Medulla oblongata (tissue), 1 donor: ENCODE data around the gene SFMBT1.
A peak's percentile ranks its signal among the peaks of the same experiment; 100 is the strongest.

ENCODE experiments used
- DNase-seq: peaks from one replicate; pipeline ENCODE4 v3.0.0-alpha.2; 2015; ENCODE audit errors: extremely low spot score

Gene SFMBT1, protein sequence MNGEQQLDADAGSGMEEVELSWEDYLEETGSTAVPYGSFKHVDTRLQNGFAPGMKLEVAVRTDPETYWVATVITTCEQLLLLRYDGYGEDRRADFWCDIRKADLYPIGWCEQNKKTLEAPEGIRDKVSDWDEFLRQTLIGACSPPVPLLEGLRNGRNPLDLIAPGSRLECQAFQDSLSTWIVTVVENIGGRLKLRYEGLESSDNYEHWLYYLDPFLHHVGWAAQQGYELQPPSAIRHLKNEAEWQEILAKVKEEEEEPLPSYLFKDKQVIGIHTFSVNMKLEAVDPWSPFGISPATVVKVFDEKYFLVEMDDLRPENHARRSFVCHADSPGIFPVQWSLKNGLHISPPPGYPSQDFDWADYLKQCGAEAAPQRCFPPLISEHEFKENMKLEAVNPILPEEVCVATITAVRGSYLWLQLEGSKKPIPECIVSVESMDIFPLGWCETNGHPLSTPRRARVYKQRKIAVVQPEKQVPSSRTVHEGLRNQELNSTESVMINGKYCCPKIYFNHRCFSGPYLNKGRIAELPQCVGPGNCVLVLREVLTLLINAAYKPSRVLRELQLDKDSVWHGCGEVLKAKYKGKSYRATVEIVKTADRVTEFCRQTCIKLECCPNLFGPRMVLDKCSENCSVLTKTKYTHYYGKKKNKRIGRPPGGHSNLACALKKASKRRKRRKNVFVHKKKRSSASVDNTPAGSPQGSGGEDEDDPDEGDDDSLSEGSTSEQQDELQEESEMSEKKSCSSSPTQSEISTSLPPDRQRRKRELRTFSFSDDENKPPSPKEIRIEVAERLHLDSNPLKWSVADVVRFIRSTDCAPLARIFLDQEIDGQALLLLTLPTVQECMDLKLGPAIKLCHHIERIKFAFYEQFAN

GRCh38 chr3:53045518-53046170 lies at the start of gene SFMBT1:
SFMBT1 (minus strand) TSS chr3:53046073; CDS start chr3:52969128, 76,945 bp downstream.
- DNase-seq, result peak; percentile 68

GRCh38 chr3:53092942-53093341 lies 47.1 kb upstream of the SFMBT1 start:
- no peak for DNase-seq

DNA sequence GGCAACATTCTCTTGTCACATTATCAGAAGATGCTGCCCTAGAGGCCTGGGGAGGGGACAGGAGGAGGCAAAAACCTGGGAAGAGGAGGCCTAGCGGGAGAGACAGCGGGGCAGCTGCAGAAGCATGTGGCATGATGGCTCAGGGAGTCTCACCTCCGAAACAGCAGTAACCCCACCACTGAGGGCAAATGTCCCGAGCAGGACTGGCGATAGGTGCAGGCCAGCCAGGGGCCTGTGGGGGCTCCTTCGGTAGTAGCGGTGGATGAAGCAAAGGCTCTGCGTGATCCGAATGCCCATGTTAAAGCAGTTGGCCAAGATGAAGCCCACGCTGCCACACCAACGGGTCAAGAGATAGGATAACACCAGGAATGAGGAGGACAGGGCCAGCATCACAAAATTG lies 46.3 kb upstream of the SFMBT1 start:
- DNase-seq, result no peak

DNA sequence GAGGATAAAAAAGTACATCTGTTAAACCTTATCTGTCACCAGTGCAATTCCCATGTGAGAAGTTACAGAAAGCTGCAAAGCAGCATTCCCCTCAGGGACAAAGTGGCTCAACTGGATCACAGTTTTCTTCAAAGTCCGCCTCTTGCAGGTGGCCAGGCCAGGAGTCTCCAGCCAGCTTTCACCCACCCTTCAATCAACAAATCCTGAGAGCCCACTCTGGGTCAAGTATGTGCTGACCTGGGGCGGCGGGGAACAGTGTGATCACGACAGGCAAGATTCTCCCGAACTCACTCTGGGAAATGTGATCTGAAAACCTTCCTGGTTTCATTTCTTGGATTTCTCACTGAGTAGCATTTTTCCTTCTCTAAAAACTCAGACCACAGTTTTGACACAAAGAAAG lies 45.1 kb upstream of the SFMBT1 start:
- no peak for DNase-seq

GRCh38 chr3:53089511-53089910 lies 43.6 kb upstream of the SFMBT1 start:
- DNase-seq, result peak; percentile 67

- DNase-seq, result no peak
Measured at GRCh38 chr3:53085476-53085875, 39.6 kb upstream of the SFMBT1 start.

- DNase-seq, result peak; percentile 63
Measured at GRCh38 chr3:53084310-53085001, 38.6 kb upstream of the SFMBT1 start.

GRCh38 chr3:53083949-53084309 lies 38.1 kb upstream of the SFMBT1 start:
- no peak for DNase-seq

DNA sequence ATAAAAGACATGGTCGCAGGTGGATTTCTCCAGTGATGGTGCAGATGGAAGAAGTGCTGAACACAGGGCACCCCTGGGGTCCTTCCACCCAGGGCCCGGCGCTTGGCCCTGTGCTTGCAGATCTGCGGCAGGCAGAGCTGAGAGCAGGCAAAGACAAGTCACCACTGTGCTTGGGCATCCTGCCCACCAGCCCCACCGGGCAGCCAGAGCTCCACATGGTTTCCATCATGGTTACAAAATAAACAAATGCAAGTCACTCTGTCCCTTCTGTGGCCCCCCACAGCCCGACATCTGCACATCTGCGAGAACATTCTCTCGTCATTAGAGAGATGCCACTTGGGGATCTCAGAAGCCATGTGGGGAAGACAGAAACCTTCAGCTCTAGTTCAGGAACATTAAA lies 37.6 kb upstream of the SFMBT1 start:
- peak; percentile 46 for DNase-seq

GRCh38 chr3:53082736-53083135 lies 36.9 kb upstream of the SFMBT1 start:
- DNase-seq, result no peak

DNA sequence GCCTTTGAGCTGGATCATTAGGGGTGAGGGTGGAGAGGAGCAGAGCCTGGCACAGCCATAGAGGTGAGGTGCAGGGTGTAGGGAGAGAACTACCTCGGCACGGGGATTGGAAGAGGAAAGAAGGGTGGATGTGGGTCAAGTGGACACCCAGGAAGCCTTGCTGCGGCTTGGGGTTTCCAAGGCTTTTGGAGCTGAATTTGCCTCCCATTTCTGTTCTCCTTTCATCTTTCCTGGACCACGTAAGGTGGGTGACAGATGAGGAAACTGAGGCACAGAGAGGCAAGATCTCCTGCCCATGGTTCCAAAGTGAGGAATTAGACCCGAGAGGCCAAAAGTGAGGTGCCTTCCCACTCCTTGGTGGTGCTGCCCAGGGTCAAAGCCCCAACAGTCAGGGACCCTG lies 35.4 kb upstream of the SFMBT1 start:
- no peak for DNase-seq

DNA sequence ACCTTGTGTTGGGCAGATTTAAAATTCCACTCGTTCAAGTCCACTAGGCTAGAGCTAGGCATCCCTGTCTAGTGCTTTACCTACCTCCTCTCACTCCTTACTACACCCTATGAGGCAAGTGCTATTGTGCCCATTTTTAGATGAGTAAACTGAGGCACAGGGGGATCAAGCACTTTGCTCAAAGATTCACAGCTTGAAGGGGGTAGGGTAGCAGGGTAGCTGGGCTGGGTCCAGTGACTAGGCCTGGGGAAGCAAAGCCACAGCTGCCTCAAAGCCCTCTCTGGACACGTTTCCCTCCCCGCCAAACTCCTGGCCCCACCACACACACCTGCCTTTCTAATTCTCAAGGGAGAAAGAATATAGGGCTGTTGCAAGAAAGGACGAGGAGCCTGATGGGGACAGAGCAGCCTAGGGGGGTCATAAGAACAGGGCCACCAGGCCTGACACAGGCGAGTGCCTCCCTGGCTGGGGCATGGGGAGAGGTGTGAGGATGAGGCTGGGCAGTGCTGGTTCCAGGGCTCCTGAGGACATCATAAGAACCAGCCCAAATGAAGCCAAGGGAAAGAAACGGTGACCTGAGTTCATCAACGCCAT lies 34.8 kb upstream of the SFMBT1 start:
- no peak for DNase-seq

DNA sequence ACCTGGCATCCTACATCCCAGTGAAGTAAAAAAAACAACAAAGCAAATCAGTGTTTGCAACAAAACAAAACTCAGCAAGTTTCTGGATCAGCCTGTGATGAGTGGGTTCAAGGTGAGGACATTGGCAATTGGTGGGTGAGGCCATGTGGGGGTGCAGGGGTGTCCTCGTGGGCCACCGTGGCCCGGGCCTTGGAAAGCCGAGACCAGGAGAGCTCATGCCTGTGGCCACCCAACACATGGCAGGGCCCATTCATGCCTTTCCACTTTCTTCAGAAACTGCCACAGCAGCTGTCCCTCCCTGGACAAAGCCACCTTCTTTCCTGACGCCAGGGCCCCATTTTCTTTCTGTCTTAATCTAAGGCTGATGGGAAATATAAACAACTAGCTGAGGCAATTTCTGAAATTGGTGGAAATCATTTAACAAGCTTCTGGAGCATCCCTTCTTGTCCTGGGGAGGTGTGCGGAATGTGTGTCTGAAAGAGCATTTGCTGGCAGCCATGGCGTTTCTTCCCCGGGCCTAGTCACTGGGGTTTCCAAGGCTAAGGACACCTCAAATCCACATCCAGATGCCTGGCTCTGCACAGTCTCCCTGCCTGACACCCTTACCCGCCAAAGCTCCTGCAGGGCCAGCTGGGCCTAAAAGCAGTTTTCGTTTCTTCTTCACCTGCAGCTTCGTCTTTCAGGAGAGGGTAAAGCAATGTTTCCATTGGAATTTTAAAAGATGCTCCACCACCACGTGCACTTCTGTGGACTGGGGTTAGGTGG lies 34.1 kb upstream of the SFMBT1 start:
- no peak for DNase-seq

GRCh38 chr3:53079147-53079546 lies 33.3 kb upstream of the SFMBT1 start:
- no peak for DNase-seq

- no peak for DNase-seq
Measured at GRCh38 chr3:53078656-53079055, 32.8 kb upstream of the SFMBT1 start.

GRCh38 chr3:53077476-53078220 lies 31.8 kb upstream of the SFMBT1 start:
- DNase-seq, result no peak

- no peak for DNase-seq
Measured at GRCh38 chr3:53075743-53076140, 29.9 kb upstream of the SFMBT1 start.

GRCh38 chr3:53074761-53075742 lies 29.2 kb upstream of the SFMBT1 start:
- DNase-seq, result no peak

GRCh38 chr3:53074366-53074696 lies 28.5 kb upstream of the SFMBT1 start:
- DNase-seq, result no peak
